Measurements from ENCODE around the gene STK32C. TPM values are rescaled to one million over a fixed set of nuclear protein-coding genes. Genes with fewer than 3 reads are reported as not detected.

Gene STK32C
- total RNA-seq, 6 experiments from 2014 or later = 1.6 to 3.5 (median 2.1) TPM

DNA sequence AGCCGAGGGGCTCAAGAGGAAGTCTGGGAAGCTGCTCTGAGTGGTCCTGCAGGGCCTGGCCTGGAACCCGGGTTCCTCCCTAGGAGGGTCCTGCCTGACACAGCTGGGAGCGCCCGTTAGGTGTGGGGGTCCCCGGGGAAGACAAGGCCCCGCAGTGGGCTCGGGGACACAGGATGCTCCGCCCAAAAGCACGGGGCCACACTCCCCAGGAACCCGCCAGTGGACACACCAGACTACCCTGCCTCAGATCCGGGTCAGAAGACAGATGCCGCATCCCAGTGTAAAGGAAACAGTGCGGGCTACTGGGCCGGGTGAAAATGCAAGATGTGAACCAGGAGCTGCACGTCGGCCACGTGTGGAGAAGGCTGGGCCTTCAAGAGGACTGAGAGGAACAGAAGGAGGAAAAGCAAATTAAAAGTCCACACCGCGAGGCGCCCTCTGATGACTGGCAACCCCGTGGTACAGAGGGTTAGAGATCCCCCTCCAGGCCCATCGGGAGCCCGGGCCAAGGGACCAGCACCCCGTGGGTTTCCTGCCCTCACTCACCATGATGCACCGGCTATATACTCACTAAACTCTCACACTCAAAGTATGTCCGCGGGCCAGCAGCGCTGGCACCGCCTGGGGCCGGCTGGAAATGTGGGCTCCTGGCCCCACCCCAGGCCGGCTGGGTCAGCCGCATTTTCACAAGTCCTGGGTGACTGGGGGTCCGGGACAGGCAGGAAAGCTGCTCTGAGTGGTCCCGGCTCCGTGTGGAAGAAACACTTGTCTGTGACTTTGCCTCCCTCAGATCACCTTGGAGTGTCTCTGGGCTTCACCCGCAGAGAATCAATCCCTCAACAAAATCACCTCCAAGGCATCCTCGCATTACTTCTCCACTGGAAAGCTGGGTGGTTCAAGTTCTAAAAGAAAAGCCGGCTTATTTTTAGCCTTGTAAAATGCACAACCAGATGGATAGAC lies 6.1 kb downstream of the STK32C start:
- H3K27ac ChIP-seq = no peak overlapping the region
- peaks cover 0 to under 1% (median 0%) of the 10 kb centered on the region in 4 donors for H3K4me1 ChIP-seq
- TF ChIP-seq POLR2A (IDR thresholded peaks at IDR 0.05) (no peak), CTCF (IDR thresholded peaks at IDR 0.05) (no peak)
- no peak overlapping the region for H3K4me3 ChIP-seq
- no peaks in the 10 kb centered on the region for H3K9me3 ChIP-seq
- DNase-seq (peak in 2 of 3 donors; percentile 38 to 39), ATAC-seq (peak in 1 of 4 donors; percentile 9)
- intact Hi-C loops (cut with DNase I) = no loop called here
- no peaks in the 10 kb centered on the region for H3K27me3 ChIP-seq
- WGBS (ENCODE audit: insufficient coverage, low coverage, low lambda C conversion rate, missing lambda C conversion rate) = 63% methylated on average over 9 of the region's 38 CpGs
- no peaks in the 10 kb centered on the region for H3K36me3 ChIP-seq

DNA sequence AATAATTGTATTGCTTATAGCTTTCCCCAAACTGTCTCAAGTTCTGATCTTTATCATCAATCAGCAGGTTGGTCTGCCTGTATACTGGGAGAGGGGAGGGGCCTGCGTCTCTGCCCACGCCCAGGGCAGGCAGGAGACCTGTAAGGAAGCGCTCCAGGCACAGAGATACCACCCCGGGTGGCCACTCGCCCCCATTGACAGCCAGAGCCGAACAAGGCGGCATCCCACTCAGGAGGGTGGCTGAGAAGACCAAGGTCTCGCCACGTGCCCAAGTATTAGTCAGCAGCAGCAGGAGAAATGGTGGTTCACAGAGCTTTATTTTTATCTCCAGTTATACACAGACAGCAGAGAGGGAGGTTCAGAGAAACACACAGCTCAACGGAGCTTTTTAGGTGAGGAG lies 7.2 kb downstream of the STK32C start:
- H3K4me1 ChIP-seq = no peaks in the 10 kb centered on the region
- H3K27me3 ChIP-seq = no peaks in the 10 kb centered on the region
- H3K9me3 ChIP-seq = no peaks in the 10 kb centered on the region
- DNase-seq = peak in 2 of 3 donors; percentile 23 to 27
- WGBS (ENCODE audit: insufficient coverage, low coverage, low lambda C conversion rate, missing lambda C conversion rate) = 57% methylated on average over 7 of the region's 10 CpGs
- H3K36me3 ChIP-seq = no peaks in the 10 kb centered on the region
- no peak for ATAC-seq
- TF ChIP-seq POLR2A (IDR thresholded peaks at IDR 0.05) (no peak), CTCF (IDR thresholded peaks at IDR 0.05) (no peak)
- H3K4me3 ChIP-seq = no peak overlapping the region
- no peak overlapping the region for H3K27ac ChIP-seq
- intact Hi-C loops (cut with DNase I) = no loop called here

- intact Hi-C loops (cut with DNase I) = no loop called here
- H3K27ac ChIP-seq = no peak overlapping the region
- TF ChIP-seq CTCF (IDR thresholded peaks at IDR 0.05) = no peak
- no peak for TF ChIP-seq POLR2A (IDR thresholded peaks at IDR 0.05)
- H3K9me3 ChIP-seq = no peaks in the 10 kb centered on the region
- no peaks in the 10 kb centered on the region for H3K27me3 ChIP-seq
- no peaks in the 10 kb centered on the region for H3K36me3 ChIP-seq
- DNase-seq = peak in 2 of 3 donors; percentile 33 to 48
- WGBS (ENCODE audit: insufficient coverage, low coverage, low lambda C conversion rate, missing lambda C conversion rate) = 75% methylated on average over 24 of the region's 34 CpGs
- ATAC-seq = no peak
- H3K4me3 ChIP-seq = no peak overlapping the region
- no peaks in the 10 kb centered on the region for H3K4me1 ChIP-seq
Observed at GRCh38 chr10:132299371-132300336, 8.1 kb downstream of the STK32C start.

- TF ChIP-seq CTCF (IDR thresholded peaks at IDR 0.05) = no peak
- TF ChIP-seq POLR2A (IDR thresholded peaks at IDR 0.05) = no peak
- no peaks in the 10 kb centered on the region for H3K27me3 ChIP-seq
- 65% methylated on average over 4 of the region's 28 CpGs for WGBS (ENCODE audit: insufficient coverage, low coverage, low lambda C conversion rate, missing lambda C conversion rate)
- no peaks in the 10 kb centered on the region for H3K36me3 ChIP-seq
- ATAC-seq (no peak), DNase-seq (peak in 2 of 3 donors; percentile 24 to 35)
- no peak overlapping the region for H3K4me3 ChIP-seq
- no peaks in the 10 kb centered on the region for H3K4me1 ChIP-seq
- no peak overlapping the region for H3K27ac ChIP-seq
- intact Hi-C loops (cut with DNase I) = no loop called here
- H3K9me3 ChIP-seq = no peaks in the 10 kb centered on the region
Observed at GRCh38 chr10:132298038-132298881, 9.5 kb downstream of the STK32C start.

Measured in right lobe of liver (tissue), 6 donors.